ENCODE results near the gene LRRC37A3. TPM values are rescaled to one million over a fixed set of nuclear protein-coding genes. Genes with fewer than 3 reads are reported as not detected.

The LRRC37A3 gene
- total and polyA plus RNA-seq, 2 of the 13 experiments (the other 11 are each of a cell fraction or from before 2014, with no cell fraction given): 0.62 to 1.1 TPM

DNA sequence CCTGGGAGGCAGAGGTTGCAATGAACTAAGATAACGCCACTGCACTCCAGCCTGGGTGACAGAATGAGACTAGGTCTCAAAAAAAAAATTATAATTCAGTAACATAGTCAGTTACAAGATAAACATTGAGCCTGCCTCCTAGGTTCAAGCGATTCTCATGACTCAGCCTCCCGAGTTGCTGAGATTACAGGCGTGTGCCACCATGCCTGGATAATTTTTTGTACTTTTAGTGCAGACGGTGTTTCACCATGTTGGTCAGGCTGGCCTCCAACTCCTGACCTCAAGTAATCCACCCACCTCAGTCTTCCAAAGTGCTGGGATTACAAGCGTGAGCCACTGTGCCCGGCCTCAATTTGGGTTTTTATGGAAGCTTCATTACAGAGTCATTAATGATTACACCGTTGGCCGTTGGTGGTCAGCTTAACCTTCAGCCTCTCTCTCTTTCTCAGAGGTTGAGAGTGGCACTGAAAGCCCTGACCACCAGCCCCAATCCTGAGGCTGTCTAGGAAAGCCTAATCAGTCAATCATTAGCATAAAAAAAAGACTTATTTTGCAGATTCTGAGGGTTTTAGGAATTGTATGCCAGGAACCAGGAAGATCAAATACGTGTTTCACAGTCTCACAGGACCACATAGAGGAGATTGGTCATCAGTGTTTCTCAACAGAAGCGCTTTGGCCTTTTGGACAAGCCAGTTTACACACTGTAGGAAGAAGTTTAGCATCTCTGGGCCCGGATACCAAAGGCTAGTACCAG, 1.3 kb upstream of the LRRC37A3 start:
- DNase-seq (ENCODE audit: low spot score) (peak; percentile 44), ATAC-seq (peak; percentile 27), FAIRE-seq (no peak)
- in situ Hi-C loops (cut with HindIII; ENCODE audit: extremely low pct_ligation_motif_present, low pct_unique_long_range_greater_than_20kb) (no loop called here), intact Hi-C loops (cut with micrococcal nuclease; ENCODE audit: unreplicated experiment) (loop anchor here (2.0 kb wide), 1 partner anchor 38 kb away; no protein-coding TSS in a partner anchor)
- Histone ChIP-seq H3K27ac (ENCODE audit: extremely low read length, insufficient read depth, low read length) (peak overlapping the region; percentile 2), H3K9me3 (ENCODE audit: low read length) (no peaks in the 10 kb centered on the region), H3K9ac (ENCODE audit: insufficient read depth, low read depth, low read length) (peak overlapping the region; percentile 54; the same call in 1 of the 2 replicates), H3K4me1 (ENCODE audit: insufficient read depth, low read length) (peaks cover 19% of the 10 kb centered on the region), H3K27me3 (ENCODE audit: control insufficient read depth in 1 of 2, insufficient read depth in 2 of 2, low read length in 2 of 2) (no peaks in the 10 kb centered on the region), H2AFZ (ENCODE audit: low read length) (peak overlapping the region; percentile 89), H3K4me3 (replicated peaks in 1 of 3; ENCODE audit: insufficient read depth in 1 of 3, low read depth in 2 of 3, low read length in 3 of 3) (peak overlapping the region; percentile 60 to 78 (median 64)), H4K20me1 (ENCODE audit: insufficient read depth, low read length) (no peaks in the 10 kb centered on the region), H3K36me3 (replicated peaks in 1 of 2; ENCODE audit: control insufficient read depth in 1 of 2, insufficient read depth in 2 of 2, low read length in 2 of 2) (no peaks in the 10 kb centered on the region), H3K79me2 (ENCODE audit: insufficient read depth, low read length) (peaks cover 4% of the 10 kb centered on the region), H3K4me2 (ENCODE audit: low read depth, low read length) (peak overlapping the region; percentile 96)
- BruUV-seq (replicated peaks): no TSS peak
- 5% methylated on average over 12 of the region's 12 CpGs for WGBS (ENCODE audit: low lambda C conversion rate)
- CTCF ChIA-PET (ENCODE audit: low intra/inter-chr PET ratio, low total read pairs): interaction anchor here (2.5 kb wide), 1 partner anchor 18 kb away, joined by 9 read pairs; no protein-coding TSS in a partner anchor
- POLR2A ChIA-PET: interaction anchor here (0.9 to 2.4 kb wide), 5 partner anchors 39 to 416 kb away, joined by 4 to 10 read pairs (median 5); partner anchors contain the start of gene GNA13
- TF ChIP-seq ARID2 (CRISPR knock-in tag; IDR thresholded peaks at IDR 0.05; ENCODE audit: borderline replicate concordance) (0 out of 2 replicates have a peak, but pooled peaks have one; percentile 5), ZMYM2 (CRISPR knock-in tag; IDR thresholded peaks at IDR 0.05) (0 out of 2 replicates have a peak, but pooled peaks have one; percentile 55), SNAI1 (CRISPR knock-in tag; IDR thresholded peaks at IDR 0.05; ENCODE audit: borderline replicate concordance) (peak; percentile 77; the same call in 1 of the 2 replicates), NFIB (CRISPR knock-in tag; IDR thresholded peaks at IDR 0.05; ENCODE audit: borderline replicate concordance) (peak; percentile 86; the same call in 1 of the 2 replicates), BRCA1 (CRISPR knock-in tag; IDR thresholded peaks at IDR 0.05) (no peak), POGZ (CRISPR knock-in tag; IDR thresholded peaks at IDR 0.05) (0 out of 2 replicates have a peak, but pooled peaks have one; percentile 31), ZNF543 (CRISPR knock-in tag; IDR thresholded peaks at IDR 0.05) (no peak; the same call in 1 of the 2 replicates), TCF7 (IDR thresholded peaks at IDR 0.05; ENCODE audit: low read depth) (no peak)
- TF ChIP-seq, protein P1, sequence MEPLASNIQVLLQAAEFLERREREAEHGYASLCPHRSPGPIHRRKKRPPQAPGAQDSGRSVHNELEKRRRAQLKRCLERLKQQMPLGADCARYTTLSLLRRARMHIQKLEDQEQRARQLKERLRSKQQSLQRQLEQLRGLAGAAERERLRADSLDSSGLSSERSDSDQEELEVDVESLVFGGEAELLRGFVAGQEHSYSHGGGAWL (CRISPR knock-in tag; IDR thresholded peaks at IDR 0.05): no peak
- TF ChIP-seq, protein P2, sequence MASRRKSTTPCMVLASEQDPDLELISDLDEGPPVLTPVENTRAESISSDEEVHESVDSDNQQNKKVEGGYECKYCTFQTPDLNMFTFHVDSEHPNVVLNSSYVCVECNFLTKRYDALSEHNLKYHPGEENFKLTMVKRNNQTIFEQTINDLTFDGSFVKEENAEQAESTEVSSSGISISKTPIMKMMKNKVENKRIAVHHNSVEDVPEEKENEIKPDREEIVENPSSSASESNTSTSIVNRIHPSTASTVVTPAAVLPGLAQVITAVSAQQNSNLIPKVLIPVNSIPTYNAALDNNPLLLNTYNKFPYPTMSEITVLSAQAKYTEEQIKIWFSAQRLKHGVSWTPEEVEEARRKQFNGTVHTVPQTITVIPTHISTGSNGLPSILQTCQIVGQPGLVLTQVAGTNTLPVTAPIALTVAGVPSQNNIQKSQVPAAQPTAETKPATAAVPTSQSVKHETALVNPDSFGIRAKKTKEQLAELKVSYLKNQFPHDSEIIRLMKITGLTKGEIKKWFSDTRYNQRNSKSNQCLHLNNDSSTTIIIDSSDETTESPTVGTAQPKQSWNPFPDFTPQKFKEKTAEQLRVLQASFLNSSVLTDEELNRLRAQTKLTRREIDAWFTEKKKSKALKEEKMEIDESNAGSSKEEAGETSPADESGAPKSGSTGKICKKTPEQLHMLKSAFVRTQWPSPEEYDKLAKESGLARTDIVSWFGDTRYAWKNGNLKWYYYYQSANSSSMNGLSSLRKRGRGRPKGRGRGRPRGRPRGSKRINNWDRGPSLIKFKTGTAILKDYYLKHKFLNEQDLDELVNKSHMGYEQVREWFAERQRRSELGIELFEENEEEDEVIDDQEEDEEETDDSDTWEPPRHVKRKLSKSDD (CRISPR knock-in tag; IDR thresholded peaks at IDR 0.05; ENCODE audit: low read depth): 0 out of 2 replicates have a peak, but pooled peaks have one; percentile 24
- TF ChIP-seq, protein P3, sequence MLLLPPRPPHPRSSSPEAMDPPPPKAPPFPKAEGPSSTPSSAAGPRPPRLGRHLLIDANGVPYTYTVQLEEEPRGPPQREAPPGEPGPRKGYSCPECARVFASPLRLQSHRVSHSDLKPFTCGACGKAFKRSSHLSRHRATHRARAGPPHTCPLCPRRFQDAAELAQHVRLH (CRISPR knock-in tag; IDR thresholded peaks at IDR 0.05; ENCODE audit: borderline replicate concordance, low read depth): no peak
- TF ChIP-seq, protein P4, sequence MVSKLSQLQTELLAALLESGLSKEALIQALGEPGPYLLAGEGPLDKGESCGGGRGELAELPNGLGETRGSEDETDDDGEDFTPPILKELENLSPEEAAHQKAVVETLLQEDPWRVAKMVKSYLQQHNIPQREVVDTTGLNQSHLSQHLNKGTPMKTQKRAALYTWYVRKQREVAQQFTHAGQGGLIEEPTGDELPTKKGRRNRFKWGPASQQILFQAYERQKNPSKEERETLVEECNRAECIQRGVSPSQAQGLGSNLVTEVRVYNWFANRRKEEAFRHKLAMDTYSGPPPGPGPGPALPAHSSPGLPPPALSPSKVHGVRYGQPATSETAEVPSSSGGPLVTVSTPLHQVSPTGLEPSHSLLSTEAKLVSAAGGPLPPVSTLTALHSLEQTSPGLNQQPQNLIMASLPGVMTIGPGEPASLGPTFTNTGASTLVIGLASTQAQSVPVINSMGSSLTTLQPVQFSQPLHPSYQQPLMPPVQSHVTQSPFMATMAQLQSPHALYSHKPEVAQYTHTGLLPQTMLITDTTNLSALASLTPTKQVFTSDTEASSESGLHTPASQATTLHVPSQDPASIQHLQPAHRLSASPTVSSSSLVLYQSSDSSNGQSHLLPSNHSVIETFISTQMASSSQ (IDR thresholded peaks at IDR 0.05; ENCODE audit: low read depth): peak; percentile 57
- TF ChIP-seq, protein P4 (CRISPR knock-in tag; IDR thresholded peaks at IDR 0.05; ENCODE audit: borderline replicate concordance): no peak
- TF ChIP-seq, protein P5, sequence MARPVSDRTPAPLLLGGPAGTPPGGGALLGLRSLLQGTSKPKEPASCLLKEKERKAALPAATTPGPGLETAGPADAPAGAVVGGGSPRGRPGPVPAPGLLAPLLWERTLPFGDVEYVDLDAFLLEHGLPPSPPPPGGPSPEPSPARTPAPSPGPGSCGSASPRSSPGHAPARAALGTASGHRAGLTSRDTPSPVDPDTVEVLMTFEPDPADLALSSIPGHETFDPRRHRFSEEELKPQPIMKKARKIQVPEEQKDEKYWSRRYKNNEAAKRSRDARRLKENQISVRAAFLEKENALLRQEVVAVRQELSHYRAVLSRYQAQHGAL (CRISPR knock-in tag; IDR thresholded peaks at IDR 0.05; ENCODE audit: not compliant biosample characterization): peak; percentile 4

Data from HepG2 (cell line).